GM12878 (cell line): ENCODE measurements around the gene YTHDF1. TPM values are rescaled to one million over a fixed set of nuclear protein-coding genes. Genes with fewer than 3 reads are reported as not detected.
A peak's percentile ranks its signal among the peaks of the same experiment; 100 is the strongest.

Experiments used
- ATAC-seq: fragments of 200-7000 bp; cut with Tn5 transposase; 3 replicates; pipeline ENCODE4 v1.9.1; 2020; ENCODE audit warnings: mild to moderate bottlenecking, moderate library complexity
- BruUV-seq: library from RNA; stranded (reverse); fragments of 400-500 nt; replicated peaks from 2 replicates; lab custom pipeline; 2021; lab: Mats Ljungman, UMichigan
- CTCF ChIA-PET: fragments of 300-600 bp; sonication (Branson Sonifier 250); formaldehyde crosslinking; extraction: SDS; loops from one replicate; lab custom pipeline; 2021; ENCODE audit warnings: inconsistent platforms; lab: Yijun Ruan, JAX
- POLR2A ChIA-PET: fragments of 350-600 bp; formaldehyde crosslinking; extraction: SDS; loops from one replicate; lab custom pipeline; 2021; ENCODE audit warnings: inconsistent platforms; lab: Charles Lee
- RAD21 ChIA-PET: fragments of 300-600 bp; sonication (Branson Sonifier 250); formaldehyde crosslinking; loops from one replicate; lab custom pipeline; 2023; ENCODE audit warnings: antibody characterized with exemption; ENCODE audit not compliant: unreplicated experiment; lab: Charles Lee
- SMC1A ChIA-PET: fragments of 300-600 bp; sonication (Branson Sonifier 250); formaldehyde crosslinking; loops from one replicate; lab custom pipeline; 2023; ENCODE audit not compliant: unreplicated experiment, uncharacterized antibody; lab: Charles Lee
- DNase-seq: peaks from one replicate; pipeline ENCODE4 v3.0.0-alpha.2; 2011; ENCODE audit warnings: low read depth, low spot score
- FAIRE-seq: peaks from 3 replicates; lab custom pipeline; 2011; peaks lifted over from hg19 to GRCh38; lab: Jason Lieb, UNC
- H2AFZ ChIP-seq: 2 replicates; pipeline ENCODE4 v1.6.0; 2011; ENCODE audit warnings: low read depth, low read length, control low read depth; ENCODE audit not compliant: control insufficient read depth
- H3K27ac ChIP-seq: 2 replicates; pipeline ENCODE4 v1.5.1; 2011; ENCODE audit warnings: control low read depth; ENCODE audit not compliant: control insufficient read depth, insufficient read depth
- H3K27me3 ChIP-seq, 2 experiments: replicated peaks in 1 of 2; 2 replicates each; pipeline versions ENCODE4 v1.6.0 to v1.6.1; 2011; ENCODE audit warnings: low read length in 1 of 2; ENCODE audit not compliant: control insufficient read depth in 2 of 2, insufficient read depth in 2 of 2
- H3K36me3 ChIP-seq, 2 experiments: 2 replicates each; pipeline ENCODE4 v1.5.1; 2011; ENCODE audit warnings: low read length in 1 of 2; ENCODE audit not compliant: control insufficient read depth in 2 of 2, insufficient read depth in 2 of 2
- H3K4me1 ChIP-seq: 2 replicates; pipeline ENCODE4 v1.6.1; 2011; ENCODE audit warnings: mild to moderate bottlenecking, low read length, moderate library complexity, mixed read lengths; ENCODE audit not compliant: control insufficient read depth, insufficient read depth
- H3K4me2 ChIP-seq: 2 replicates; pipeline ENCODE4 v1.6.0; 2011; ENCODE audit warnings: control low read depth; ENCODE audit not compliant: control insufficient read depth, insufficient read depth
- H3K4me3 ChIP-seq: fragments of 200-600 bp; sonication (generic); 2 replicates; pipeline ENCODE4 v1.5.1; 2016
- H3K79me2 ChIP-seq: 2 replicates; pipeline ENCODE4 v1.6.0; 2011; ENCODE audit warnings: low read length; ENCODE audit not compliant: control insufficient read depth, insufficient read depth
- H3K9ac ChIP-seq: 2 replicates; pipeline ENCODE4 v1.8.0; 2011; ENCODE audit warnings: low read length, control low read depth, mixed read lengths; ENCODE audit not compliant: control insufficient read depth, insufficient read depth
- H3K9me3 ChIP-seq: replicated peaks from 3 replicates; pipeline ENCODE4 v1.5.1; 2011; ENCODE audit warnings: mild to moderate bottlenecking, low read length; ENCODE audit not compliant: control insufficient read depth, insufficient read depth
- H4K20me1 ChIP-seq: 2 replicates; pipeline ENCODE4 v1.6.0; 2011; ENCODE audit not compliant: control insufficient read depth, insufficient read depth
- BHLHE40 ChIP-seq, 2 experiments: fragments of 450-650 bp in 1 of 2; IDR thresholded peaks; 2 replicates each; pipeline ENCODE4 v1.6.1; 2011 to 2017; ENCODE audit warnings: low read depth in 2 of 2, borderline replicate concordance in 1 of 2, improper control_type of control experiment in 1 of 2, low read length in 1 of 2, mild to moderate bottlenecking in 1 of 2
- MYB ChIP-seq: fragments of 150-350 bp; IDR thresholded peaks from 2 replicates; pipeline ENCODE4 v1.6.1; 2014; ENCODE audit warnings: mild to moderate bottlenecking, low read depth, low read length, borderline replicate concordance
- PKNOX1 ChIP-seq: fragments of 450-650 bp; IDR thresholded peaks from 2 replicates; pipeline ENCODE4 v1.6.1; 2016; ENCODE audit warnings: mild to moderate bottlenecking
- RAD21 ChIP-seq: IDR thresholded peaks from 2 replicates; pipeline ENCODE4 v1.6.1; 2011; ENCODE audit warnings: mild to moderate bottlenecking, low read depth, low read length, moderate library complexity; ENCODE audit not compliant: insufficient read depth
- USF1 ChIP-seq: IDR thresholded peaks from 2 replicates; pipeline ENCODE4 v1.6.1; 2011; ENCODE audit warnings: borderline replicate concordance, low read depth, mild to moderate bottlenecking, moderate library complexity, mixed read lengths, low read length; ENCODE audit not compliant: insufficient read depth; ENCODE audit errors: extremely low read length
- USF2 ChIP-seq: IDR thresholded peaks from 2 replicates; pipeline ENCODE4 v1.6.1; 2011; ENCODE audit warnings: low read depth, low read length, improper control_type of control experiment, borderline replicate concordance
- WGBS: methylation state at CpG from one replicate; pipeline ENCODE4 v1.1.6; 2016; ENCODE audit warnings: low lambda C conversion rate; ENCODE audit not compliant: insufficient replicate concordance, insufficient coverage; ENCODE audit errors: missing lambda C conversion rate; 5-methylcytosine and 5-hydroxymethylcytosine counted together
- in situ Hi-C: fragments of 300-500 bp; cut with MboI; formaldehyde crosslinking; loops from 9 replicates; pipeline ENCODE4 v1.14.3; 2018; ENCODE audit warnings: mixed read lengths
- intact Hi-C: fragments of 100-400 bp; cut with micrococcal nuclease; formaldehyde crosslinking; loops from one replicate; pipeline ENCODE4 v1.14.2; 2022; ENCODE audit not compliant: unreplicated experiment
- polyA plus RNA-seq, 11 experiments: library from polyadenylated mRNA; depleted of rRNA in 4 of 11; unstranded in 6 of 11; stranded (reverse) in 5 of 11; fragments of >200 nt; fragmentation: Nextera tagmentation in 4 of 11; fragmentation: Illumina TruSeq in 1 of 11; extraction: Ambion mirVana in 4 of 11; extraction: Trizol in 1 of 11; gene quantifications; 1 replicate in 1 of 11; 2 replicates in 10 of 11; pipeline versions ENCODE4 v1.2.1 to v1.2.3, GENCODE V29; 2011 to 2016; ENCODE audit warnings: inconsistent platforms in 2 of 11, missing spikeins in 2 of 11, low read depth in 1 of 11
- total RNA-seq, 4 experiments: library from RNA; depleted of rRNA in 3 of 4; stranded (reverse); fragments of >200 nt in 3 of 4; fragmentation: Illumina TruSeq in 1 of 4; extraction: Trizol in 1 of 4; gene quantifications; 2 replicates each; pipeline versions ENCODE4 v1.2.1 to v1.2.3, GENCODE V29; 2013 to 2021
- TF ChIP-seq, protein P1 (sequence below), 3 experiments: IDR thresholded peaks in 2 of 3; conservative IDR thresholded peaks in 1 of 3; 2 replicates each; pipeline ENCODE4 v1.5.1; 2011; ENCODE audit warnings: low read depth in 3 of 3, low read length in 3 of 3, mild to moderate bottlenecking in 3 of 3, control low read depth in 2 of 3, moderate library complexity in 2 of 3, inconsistent platforms in 1 of 3, mixed read lengths in 1 of 3; ENCODE audit not compliant: control insufficient read depth in 2 of 3, insufficient read depth in 1 of 3; ENCODE audit errors: extremely low read depth in 1 of 3
- TF ChIP-seq, protein P2 (sequence below): fragments of 450-650 bp; formaldehyde crosslinking; IDR thresholded peaks from 2 replicates; pipeline ENCODE4 v1.5.0; 2022; ENCODE audit warnings: mild to moderate bottlenecking, missing genetic modification characterization

The YTHDF1 gene
- total and polyA plus RNA-seq, 10 of the 15 experiments (the other 5 are each of a cell fraction or from before 2014, with no cell fraction given), result 4.6 to 37.8 (median 20.5) TPM

- Histone ChIP-seq H3K4me2 (no peak overlapping the region), H2AFZ (no peak overlapping the region), H3K27ac (no peak overlapping the region), H3K9me3 (no peaks in the 10 kb centered on the region), H4K20me1 (no peaks in the 10 kb centered on the region), H3K4me3 (no peak overlapping the region), H3K9ac (no peak overlapping the region), H3K4me1 (no peaks in the 10 kb centered on the region), H3K27me3 (peaks cover 0 to 5% of the 10 kb centered on the region in 2 experiments; a peak in 2 of 4 replicates), H3K79me2 (no peaks in the 10 kb centered on the region), H3K36me3 (no peaks in the 10 kb centered on the region)
- FAIRE-seq (no peak), DNase-seq (no peak), ATAC-seq (peak; percentile 84)
- RAD21 ChIA-PET, result no interaction called here
- POLR2A ChIA-PET, result no interaction called here
- intact Hi-C loops, result no loop called here
- no TSS peak for BruUV-seq
- 17% methylated on average over 16 of the region's 16 CpGs for WGBS
- peak; percentile 62 to 88; a peak in 3 of 4 replicates for TF ChIP-seq BHLHE40 (IDR thresholded peaks at IDR 0.05; ENCODE audit: borderline replicate concordance in 1 of 2, low read depth in 2 of 2, low read length in 1 of 2)
- TF ChIP-seq, protein P1, sequence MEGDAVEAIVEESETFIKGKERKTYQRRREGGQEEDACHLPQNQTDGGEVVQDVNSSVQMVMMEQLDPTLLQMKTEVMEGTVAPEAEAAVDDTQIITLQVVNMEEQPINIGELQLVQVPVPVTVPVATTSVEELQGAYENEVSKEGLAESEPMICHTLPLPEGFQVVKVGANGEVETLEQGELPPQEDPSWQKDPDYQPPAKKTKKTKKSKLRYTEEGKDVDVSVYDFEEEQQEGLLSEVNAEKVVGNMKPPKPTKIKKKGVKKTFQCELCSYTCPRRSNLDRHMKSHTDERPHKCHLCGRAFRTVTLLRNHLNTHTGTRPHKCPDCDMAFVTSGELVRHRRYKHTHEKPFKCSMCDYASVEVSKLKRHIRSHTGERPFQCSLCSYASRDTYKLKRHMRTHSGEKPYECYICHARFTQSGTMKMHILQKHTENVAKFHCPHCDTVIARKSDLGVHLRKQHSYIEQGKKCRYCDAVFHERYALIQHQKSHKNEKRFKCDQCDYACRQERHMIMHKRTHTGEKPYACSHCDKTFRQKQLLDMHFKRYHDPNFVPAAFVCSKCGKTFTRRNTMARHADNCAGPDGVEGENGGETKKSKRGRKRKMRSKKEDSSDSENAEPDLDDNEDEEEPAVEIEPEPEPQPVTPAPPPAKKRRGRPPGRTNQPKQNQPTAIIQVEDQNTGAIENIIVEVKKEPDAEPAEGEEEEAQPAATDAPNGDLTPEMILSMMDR (IDR thresholded peaks at IDR 0.05 in 2 of 3, conservative IDR thresholded peaks at IDR 0.05 in 1 of 3; ENCODE audit: control insufficient read depth in 2 of 3, extremely low read depth in 1 of 3, insufficient read depth in 1 of 3, low read depth in 3 of 3, low read length in 3 of 3), result peak in 2 of 3 experiments; percentile 15 to 25; a peak in 2 of 6 replicates
- peak; percentile 32; the same call in 1 of the 2 replicates for TF ChIP-seq PKNOX1
- TF ChIP-seq USF2, result peak; percentile 25
- TF ChIP-seq USF1, result peak; percentile 83
- TF ChIP-seq MYB, result no peak
- TF ChIP-seq, protein P2, sequence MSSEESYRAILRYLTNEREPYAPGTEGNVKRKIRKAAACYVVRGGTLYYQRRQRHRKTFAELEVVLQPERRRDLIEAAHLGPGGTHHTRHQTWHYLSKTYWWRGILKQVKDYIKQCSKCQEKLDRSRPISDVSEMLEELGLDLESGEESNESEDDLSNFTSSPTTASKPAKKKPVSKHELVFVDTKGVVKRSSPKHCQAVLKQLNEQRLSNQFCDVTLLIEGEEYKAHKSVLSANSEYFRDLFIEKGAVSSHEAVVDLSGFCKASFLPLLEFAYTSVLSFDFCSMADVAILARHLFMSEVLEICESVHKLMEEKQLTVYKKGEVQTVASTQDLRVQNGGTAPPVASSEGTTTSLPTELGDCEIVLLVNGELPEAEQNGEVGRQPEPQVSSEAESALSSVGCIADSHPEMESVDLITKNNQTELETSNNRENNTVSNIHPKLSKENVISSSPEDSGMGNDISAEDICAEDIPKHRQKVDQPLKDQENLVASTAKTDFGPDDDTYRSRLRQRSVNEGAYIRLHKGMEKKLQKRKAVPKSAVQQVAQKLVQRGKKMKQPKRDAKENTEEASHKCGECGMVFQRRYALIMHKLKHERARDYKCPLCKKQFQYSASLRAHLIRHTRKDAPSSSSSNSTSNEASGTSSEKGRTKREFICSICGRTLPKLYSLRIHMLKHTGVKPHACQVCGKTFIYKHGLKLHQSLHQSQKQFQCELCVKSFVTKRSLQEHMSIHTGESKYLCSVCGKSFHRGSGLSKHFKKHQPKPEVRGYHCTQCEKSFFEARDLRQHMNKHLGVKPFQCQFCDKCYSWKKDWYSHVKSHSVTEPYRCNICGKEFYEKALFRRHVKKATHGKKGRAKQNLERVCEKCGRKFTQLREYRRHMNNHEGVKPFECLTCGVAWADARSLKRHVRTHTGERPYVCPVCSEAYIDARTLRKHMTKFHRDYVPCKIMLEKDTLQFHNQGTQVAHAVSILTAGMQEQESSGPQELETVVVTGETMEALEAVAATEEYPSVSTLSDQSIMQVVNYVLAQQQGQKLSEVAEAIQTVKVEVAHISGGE, result no peak
- TF ChIP-seq RAD21, result 0 out of 2 replicates have a peak, but pooled peaks have one; percentile 34
- SMC1A ChIA-PET, result no interaction called here
- CTCF ChIA-PET, result interaction anchor here (2.1 kb wide), 1 partner anchor 15 kb away, joined by 7 read pairs; no protein-coding TSS in a partner anchor
- in situ Hi-C loops, result no loop called here
These were observed 22.7 kb upstream of the YTHDF1 start for GRCh38 chr20:63238514-63239125.
